Measurements from ENCODE around the gene ADAMTS5.

ADAMTS5 gene

GRCh38 chr21:26982767-26983166 lies 15.9 kb upstream of the ADAMTS5 start:
- TF ChIP-seq EZH2 (IDR thresholded peaks at IDR 0.05; ENCODE audit: borderline replicate concordance, low read length) (no peak), CTCF (IDR thresholded peaks at IDR 0.05; ENCODE audit: low read length) (no peak)
- Histone ChIP-seq H4K20me1 (ENCODE audit: insufficient read depth, low read length) (no peaks in the 10 kb centered on the region), H3K27ac (ENCODE audit: low read depth, low read length, poor library complexity, severe bottlenecking) (no peak overlapping the region), H3K9ac (ENCODE audit: low read length) (no peak overlapping the region), H3K27me3 (ENCODE audit: insufficient read depth, low read length) (no peaks in the 10 kb centered on the region), H3K9me2 (ENCODE audit: low read depth, low read length) (no peaks in the 10 kb centered on the region), H3F3A (ENCODE audit: insufficient read depth, low read length) (no peaks in the 10 kb centered on the region), H2AFZ (ENCODE audit: low read length) (no peak overlapping the region), H3K9me3 (ENCODE audit: low read length) (no peaks in the 10 kb centered on the region), H3K4me2 (ENCODE audit: low read length) (no peak overlapping the region), H3K36me3 (ENCODE audit: insufficient read depth, low read length) (no peaks in the 10 kb centered on the region), H3K79me2 (ENCODE audit: insufficient read depth, low read length) (no peaks in the 10 kb centered on the region), H3K4me3 (ENCODE audit: low read depth, low read length, poor library complexity, severe bottlenecking) (no peak overlapping the region), H3K4me1 (ENCODE audit: insufficient read depth, low read length, severe bottlenecking) (no peaks in the 10 kb centered on the region)

GRCh38 chr21:26977746-26978145 lies 10.9 kb upstream of the ADAMTS5 start:
- Histone ChIP-seq H3K4me1 (ENCODE audit: insufficient read depth, low read length, severe bottlenecking) (no peaks in the 10 kb centered on the region), H2AFZ (ENCODE audit: low read length) (no peak overlapping the region), H3K9me3 (ENCODE audit: low read length) (no peaks in the 10 kb centered on the region), H3K4me3 (ENCODE audit: low read depth, low read length, poor library complexity, severe bottlenecking) (no peak overlapping the region), H3K9me2 (ENCODE audit: low read depth, low read length) (no peaks in the 10 kb centered on the region), H3F3A (ENCODE audit: insufficient read depth, low read length) (no peaks in the 10 kb centered on the region), H3K36me3 (ENCODE audit: insufficient read depth, low read length) (no peaks in the 10 kb centered on the region), H3K27me3 (ENCODE audit: insufficient read depth, low read length) (no peaks in the 10 kb centered on the region), H3K4me2 (ENCODE audit: low read length) (no peak overlapping the region), H3K79me2 (ENCODE audit: insufficient read depth, low read length) (no peaks in the 10 kb centered on the region), H4K20me1 (ENCODE audit: insufficient read depth, low read length) (no peaks in the 10 kb centered on the region), H3K27ac (ENCODE audit: low read depth, low read length, poor library complexity, severe bottlenecking) (no peak overlapping the region), H3K9ac (ENCODE audit: low read length) (no peak overlapping the region)
- no peak for TF ChIP-seq EZH2 (IDR thresholded peaks at IDR 0.05; ENCODE audit: borderline replicate concordance, low read length)
- TF ChIP-seq CTCF (IDR thresholded peaks at IDR 0.05; ENCODE audit: low read length), result no peak

GRCh38 chr21:26973226-26973625 lies 6.3 kb upstream of the ADAMTS5 start:
- Histone ChIP-seq H3K36me3 (ENCODE audit: insufficient read depth, low read length) (no peaks in the 10 kb centered on the region), H3K9me3 (ENCODE audit: low read length) (no peaks in the 10 kb centered on the region), H3K4me3 (ENCODE audit: low read depth, low read length, poor library complexity, severe bottlenecking) (no peak overlapping the region), H3F3A (ENCODE audit: insufficient read depth, low read length) (no peaks in the 10 kb centered on the region), H3K27ac (ENCODE audit: low read depth, low read length, poor library complexity, severe bottlenecking) (no peak overlapping the region), H3K9ac (ENCODE audit: low read length) (no peak overlapping the region), H3K4me2 (ENCODE audit: low read length) (no peak overlapping the region), H3K27me3 (ENCODE audit: insufficient read depth, low read length) (no peaks in the 10 kb centered on the region), H3K9me2 (ENCODE audit: low read depth, low read length) (no peaks in the 10 kb centered on the region), H2AFZ (ENCODE audit: low read length) (no peak overlapping the region), H4K20me1 (ENCODE audit: insufficient read depth, low read length) (no peaks in the 10 kb centered on the region), H3K4me1 (ENCODE audit: insufficient read depth, low read length, severe bottlenecking) (no peaks in the 10 kb centered on the region), H3K79me2 (ENCODE audit: insufficient read depth, low read length) (no peaks in the 10 kb centered on the region)
- no peak for TF ChIP-seq CTCF (IDR thresholded peaks at IDR 0.05; ENCODE audit: low read length)
- TF ChIP-seq EZH2 (IDR thresholded peaks at IDR 0.05; ENCODE audit: borderline replicate concordance, low read length), result no peak

Measured in OCI-LY1 (cell line).